K562 treated with DMSO at 1 percent for 12 hours (cell line): Measurements from ENCODE around the gene VN1R4. TPM values are rescaled to one million over a fixed set of nuclear protein-coding genes. Genes with fewer than 3 reads are reported as not detected.

ENCODE experiments used
- total RNA-seq: library from RNA; unstranded; fragments of 300-600 nt; gene quantifications from 2 replicates; pipeline ENCODE4 v1.2.3, GENCODE V29; 2022; ENCODE audit not compliant: insufficient read depth

The VN1R4 gene, protein sequence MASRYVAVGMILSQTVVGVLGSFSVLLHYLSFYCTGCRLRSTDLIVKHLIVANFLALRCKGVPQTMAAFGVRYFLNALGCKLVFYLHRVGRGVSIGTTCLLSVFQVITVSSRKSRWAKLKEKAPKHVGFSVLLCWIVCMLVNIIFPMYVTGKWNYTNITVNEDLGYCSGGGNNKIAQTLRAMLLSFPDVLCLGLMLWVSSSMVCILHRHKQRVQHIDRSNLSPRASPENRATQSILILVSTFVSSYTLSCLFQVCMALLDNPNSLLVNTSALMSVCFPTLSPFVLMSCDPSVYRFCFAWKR
- not detected in 2 replicates for total RNA-seq

DNA sequence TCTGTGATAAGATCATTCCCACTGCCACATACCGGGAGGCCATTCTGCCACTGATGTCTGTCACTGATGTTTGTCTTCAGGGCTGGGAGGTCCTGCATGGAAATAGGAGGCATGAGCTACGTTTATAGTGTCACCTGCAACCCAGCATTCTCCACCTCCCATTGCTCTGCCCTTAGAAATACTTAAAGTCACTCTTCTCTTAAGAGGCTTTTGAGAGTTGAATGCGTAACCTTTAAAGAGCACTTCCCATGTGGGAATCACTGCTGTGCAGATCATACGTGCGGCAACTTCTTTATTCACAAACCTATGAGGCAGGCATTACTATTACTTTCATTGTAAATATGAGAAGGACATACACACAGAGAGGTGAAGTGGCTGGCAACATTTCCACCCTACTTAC is at the start of gene VN1R4:
Gene VN1R4 (minus strand): TSS at position 101 of the 400 bp plus-strand sequence. CDS start 58 bp downstream, at position 43.

DNA sequence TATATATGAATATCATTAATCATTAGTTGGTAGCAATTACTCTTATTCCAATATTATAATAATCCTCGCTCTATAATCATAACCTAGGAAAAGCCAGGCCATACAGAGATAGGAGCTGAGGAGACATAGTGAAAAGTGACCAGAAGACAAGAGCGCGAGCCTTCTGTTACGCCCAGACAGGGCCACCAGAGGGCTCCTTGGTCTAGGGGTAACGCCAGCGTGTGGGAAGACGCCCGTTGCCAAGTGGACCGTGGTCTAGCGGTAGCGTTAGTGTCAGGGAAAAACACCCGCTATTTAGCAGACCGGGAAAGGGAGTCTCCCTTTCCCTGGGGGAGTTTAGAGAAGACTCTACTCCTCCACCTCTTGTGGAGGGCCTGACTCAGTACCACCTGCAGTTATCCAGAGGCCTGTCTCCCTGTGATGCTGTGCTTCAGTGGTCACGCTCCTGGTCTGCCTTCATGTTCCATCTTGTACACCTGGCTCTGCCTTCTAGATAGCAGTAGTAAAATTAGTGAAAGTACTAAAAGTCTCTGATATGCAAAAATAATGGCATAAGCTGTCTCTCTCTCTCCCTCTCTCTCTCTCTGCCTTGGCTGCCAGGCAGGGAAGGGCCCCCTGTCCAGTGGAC is 9.7 kb downstream of the VN1R4 start, which contains the start of gene VN1R2:
Gene VN1R2 (plus strand): TSS at position 578 of the 628 bp plus-strand sequence. CDS start 84 bp downstream, outside the sequence.

GRCh38 chr19:53254411-53255341 is 12.8 kb downstream of the VN1R4 start, which contains the start of gene ZNF677:
Gene ZNF677, minus strand, starts transcription at chr19:53254873. Its CDS starts 3,323 bp downstream, at chr19:53251550.

Other genes with a start within 250 kb of the VN1R4 start
- gene ERVV-2, start 223.0 kb downstream of the VN1R4 start, total RNA-seq, result 0.84 TPM in 1 of 2 replicates, not detected in the other
- gene ZNF160, start 164.3 kb downstream of the VN1R4 start, total RNA-seq, result 2.4 and 14.0 TPM in 2 replicates
- not detected in 2 replicates for gene ZNF415, start 134.8 kb downstream of the VN1R4 start, total RNA-seq
- 0.64 and 4.3 TPM in 2 replicates for gene ZNF347, start 108.7 kb downstream of the VN1R4 start, total RNA-seq
- gene ZNF665, start 74.4 kb downstream of the VN1R4 start, total RNA-seq, result 1.4 and 5.0 TPM in 2 replicates
- gene ZNF677, start 12.8 kb downstream of the VN1R4 start, total RNA-seq, result 0.24 and 2.3 TPM in 2 replicates
- gene VN1R2, start 9.4 kb downstream of the VN1R4 start, total RNA-seq, result not detected in 2 replicates
- 1.1 and 4.4 TPM in 2 replicates for gene ZNF845, start 66.0 kb upstream of the VN1R4 start, total RNA-seq
- 0.44 and 3.2 TPM in 2 replicates for gene ZNF525, start 98.0 kb upstream of the VN1R4 start, total RNA-seq
- 3.6 and 6.8 TPM in 2 replicates for gene ZNF765, start 127.4 kb upstream of the VN1R4 start, total RNA-seq
- gene ZNF761, start 164.3 kb upstream of the VN1R4 start, total RNA-seq, result 7.2 and 11.8 TPM in 2 replicates
- 1.3 and 3.0 TPM in 2 replicates for gene ZNF813, start 200.0 kb upstream of the VN1R4 start, total RNA-seq